ENCODE results near the gene PDZRN3. TPM values are rescaled to one million over a fixed set of nuclear protein-coding genes. Genes with fewer than 3 reads are reported as not detected.

PDZRN3 gene
- total and polyA plus RNA-seq, 2 donors = 3.9 to 4.3 TPM

DNA sequence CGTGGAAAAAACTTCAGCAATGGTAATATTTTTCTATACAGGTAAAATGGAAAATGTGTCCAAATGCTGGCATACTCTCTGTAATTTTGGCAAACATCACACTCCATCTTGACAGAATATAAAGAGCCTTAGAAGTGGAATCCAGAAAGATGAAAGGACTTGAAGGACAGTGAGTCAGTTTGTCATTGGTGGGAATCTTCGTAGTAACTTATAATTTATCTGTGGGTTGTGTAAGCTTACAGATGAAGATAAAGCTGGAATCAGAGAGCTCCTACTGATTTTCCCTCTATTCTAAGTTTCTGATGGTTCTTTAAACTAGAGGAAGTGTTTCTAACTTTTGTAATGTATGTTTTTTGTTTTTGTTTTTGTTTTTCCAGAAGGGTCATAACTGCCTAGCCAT lies 8.7 kb upstream of the PDZRN3 start:
- Histone ChIP-seq H3K27ac (ENCODE audit: low read depth in 1 of 2, low read length in 1 of 2) (no peak overlapping the region), H3K9me3 (ENCODE audit: control insufficient read depth in 2 of 2, insufficient read depth in 1 of 2, low read length in 1 of 2) (no peaks in the 10 kb centered on the region), H3K4me1 (ENCODE audit: control insufficient read depth in 2 of 2, insufficient read depth in 2 of 2, low read length in 2 of 2) (no peaks in the 10 kb centered on the region), H3K4me3 (ENCODE audit: low read length in 2 of 2) (no peak overlapping the region), H3K27me3 (ENCODE audit: control insufficient read depth in 2 of 2, insufficient read depth in 1 of 2, low read length in 1 of 2) (no peaks in the 10 kb centered on the region), H3K36me3 (ENCODE audit: control insufficient read depth in 2 of 2, insufficient read depth in 2 of 2, low read length in 1 of 2) (no peaks in the 10 kb centered on the region)
- DNase-seq (ENCODE audit: low read depth in 6 of 9, low spot score in 9 of 9) = no peak
- WGBS = 87% methylated on average over 2 of the region's 2 CpGs

DNA sequence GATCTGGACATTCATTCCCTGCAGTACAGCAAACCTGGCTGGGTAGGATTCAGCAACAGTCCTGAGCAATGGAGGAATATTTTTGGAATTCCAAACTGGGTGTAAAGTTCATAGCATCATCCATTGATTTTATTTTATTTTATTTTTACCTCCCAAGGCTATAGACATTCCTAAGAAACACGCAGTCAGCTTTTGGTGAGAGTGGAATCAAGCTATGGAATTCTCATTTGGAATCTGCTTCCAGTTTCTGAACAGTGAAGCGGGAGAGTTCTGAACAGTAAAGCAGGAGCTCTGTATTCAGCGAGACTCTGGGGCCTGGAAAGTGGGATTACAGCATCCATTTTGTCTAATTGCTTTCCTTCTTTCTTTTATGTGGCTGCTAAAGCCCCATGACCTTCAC lies 1.4 kb upstream of the PDZRN3 start:
- Histone ChIP-seq H3K27me3 (ENCODE audit: control insufficient read depth in 2 of 2, insufficient read depth in 1 of 2, low read length in 1 of 2) (peaks cover 21 to 39% of the 10 kb centered on the region in 2 donors), H3K9me3 (ENCODE audit: control insufficient read depth in 2 of 2, insufficient read depth in 1 of 2, low read length in 1 of 2) (peaks cover 0 to 1% of the 10 kb centered on the region in 2 donors), H3K4me1 (ENCODE audit: control insufficient read depth in 2 of 2, insufficient read depth in 2 of 2, low read length in 2 of 2) (no peaks in the 10 kb centered on the region), H3K36me3 (ENCODE audit: control insufficient read depth in 2 of 2, insufficient read depth in 2 of 2, low read length in 1 of 2) (no peaks in the 10 kb centered on the region), H3K4me3 (ENCODE audit: low read length in 2 of 2) (no peak overlapping the region), H3K27ac (ENCODE audit: low read depth in 1 of 2, low read length in 1 of 2) (no peak overlapping the region)
- 93% methylated on average over 3 of the region's 3 CpGs for WGBS
- DNase-seq (ENCODE audit: low read depth in 6 of 9, low spot score in 9 of 9) = no peak

DNA sequence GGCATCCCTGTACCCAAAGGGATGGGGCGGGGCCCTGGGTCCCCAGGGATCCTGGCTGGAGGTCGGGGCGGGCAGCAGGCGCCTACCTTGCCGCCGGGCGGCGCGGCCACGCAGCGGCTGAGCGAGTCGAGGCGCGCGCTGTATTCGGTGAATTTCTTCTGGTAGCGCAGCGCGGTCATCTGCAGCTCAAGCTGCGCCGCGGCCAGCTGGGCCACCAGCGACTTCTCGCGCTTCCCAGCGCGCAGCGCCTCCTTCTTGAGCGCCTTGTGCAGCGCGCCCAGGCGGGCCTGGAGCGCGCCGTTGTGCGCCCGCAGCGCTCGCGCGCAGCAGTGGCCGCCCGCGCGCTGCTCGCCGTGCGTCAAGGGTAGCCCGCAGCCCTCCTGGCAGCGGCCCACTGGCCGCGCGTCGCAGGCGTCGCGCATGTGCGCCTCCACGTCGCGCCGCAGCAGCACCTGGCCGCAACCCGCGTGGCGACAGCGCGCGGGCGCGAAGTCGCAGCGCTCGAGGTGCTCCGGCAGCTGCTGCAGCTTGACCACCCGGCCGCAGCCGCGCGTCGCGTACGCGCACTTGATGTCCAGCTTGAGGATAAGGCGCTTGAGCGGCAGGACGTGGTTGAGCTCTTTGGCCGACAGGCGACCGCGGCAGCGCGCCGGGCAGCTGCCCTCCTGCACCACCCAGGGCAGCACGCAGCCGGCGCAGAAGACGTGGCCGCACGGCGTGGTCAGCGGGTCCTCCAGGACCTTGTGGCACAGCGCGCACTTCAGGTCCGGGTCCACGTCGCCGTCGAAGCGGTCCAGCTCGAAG lies 522 bp downstream of the PDZRN3 start:
- peaks cover 21 to 39% of the 10 kb centered on the region in 2 donors for H3K27me3 ChIP-seq (ENCODE audit: control insufficient read depth in 2 of 2, insufficient read depth in 1 of 2, low read length in 1 of 2)
- H3K9me3 ChIP-seq (ENCODE audit: control insufficient read depth in 2 of 2, insufficient read depth in 1 of 2, low read length in 1 of 2) = peaks cover 0 to 1% of the 10 kb centered on the region in 2 donors
- no peak overlapping the region for H3K4me3 ChIP-seq (ENCODE audit: low read length in 2 of 2)
- WGBS = 12% methylated on average over 112 of the region's 112 CpGs
- H3K36me3 ChIP-seq (ENCODE audit: control insufficient read depth in 2 of 2, insufficient read depth in 2 of 2, low read length in 1 of 2) = no peaks in the 10 kb centered on the region
- H3K4me1 ChIP-seq (ENCODE audit: control insufficient read depth in 2 of 2, insufficient read depth in 2 of 2, low read length in 2 of 2) = no peaks in the 10 kb centered on the region
- no peak for DNase-seq (ENCODE audit: low read depth in 6 of 9, low spot score in 9 of 9)
- H3K27ac ChIP-seq (ENCODE audit: low read depth in 1 of 2, low read length in 1 of 2) = no peak overlapping the region

DNA sequence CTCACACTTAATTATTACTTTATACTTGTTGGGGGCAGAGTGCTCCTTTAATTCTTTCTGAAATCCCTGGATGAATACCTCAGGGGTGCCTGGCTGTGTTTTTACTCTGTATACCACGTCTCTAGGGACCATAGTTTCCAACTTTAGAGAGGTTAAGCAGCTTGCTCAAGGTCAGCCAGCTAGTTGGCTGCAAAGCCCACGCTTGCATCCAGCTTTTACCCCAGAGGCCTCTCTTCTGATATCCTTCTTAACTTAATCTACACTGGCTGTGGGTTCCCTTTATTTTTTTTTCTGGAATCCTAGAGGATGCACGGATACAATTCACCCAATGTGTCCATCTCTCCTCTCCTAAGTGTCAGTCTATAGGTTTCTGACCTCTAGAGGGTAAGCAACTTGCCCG lies 1.4 kb downstream of the PDZRN3 start:
- Histone ChIP-seq H3K27me3 (ENCODE audit: control insufficient read depth in 2 of 2, insufficient read depth in 1 of 2, low read length in 1 of 2) (peaks cover 21 to 39% of the 10 kb centered on the region in 2 donors), H3K9me3 (ENCODE audit: control insufficient read depth in 2 of 2, insufficient read depth in 1 of 2, low read length in 1 of 2) (peaks cover 0 to 1% of the 10 kb centered on the region in 2 donors), H3K4me3 (ENCODE audit: low read length in 2 of 2) (peak overlapping the region in 1 of 2 donors; percentile 10), H3K36me3 (ENCODE audit: control insufficient read depth in 2 of 2, insufficient read depth in 2 of 2, low read length in 1 of 2) (no peaks in the 10 kb centered on the region), H3K4me1 (ENCODE audit: control insufficient read depth in 2 of 2, insufficient read depth in 2 of 2, low read length in 2 of 2) (no peaks in the 10 kb centered on the region), H3K27ac (ENCODE audit: low read depth in 1 of 2, low read length in 1 of 2) (no peak overlapping the region)
- DNase-seq (ENCODE audit: low read depth in 6 of 9, low spot score in 9 of 9) = no peak
- WGBS = 43% methylated on average over 4 of the region's 4 CpGs

DNA sequence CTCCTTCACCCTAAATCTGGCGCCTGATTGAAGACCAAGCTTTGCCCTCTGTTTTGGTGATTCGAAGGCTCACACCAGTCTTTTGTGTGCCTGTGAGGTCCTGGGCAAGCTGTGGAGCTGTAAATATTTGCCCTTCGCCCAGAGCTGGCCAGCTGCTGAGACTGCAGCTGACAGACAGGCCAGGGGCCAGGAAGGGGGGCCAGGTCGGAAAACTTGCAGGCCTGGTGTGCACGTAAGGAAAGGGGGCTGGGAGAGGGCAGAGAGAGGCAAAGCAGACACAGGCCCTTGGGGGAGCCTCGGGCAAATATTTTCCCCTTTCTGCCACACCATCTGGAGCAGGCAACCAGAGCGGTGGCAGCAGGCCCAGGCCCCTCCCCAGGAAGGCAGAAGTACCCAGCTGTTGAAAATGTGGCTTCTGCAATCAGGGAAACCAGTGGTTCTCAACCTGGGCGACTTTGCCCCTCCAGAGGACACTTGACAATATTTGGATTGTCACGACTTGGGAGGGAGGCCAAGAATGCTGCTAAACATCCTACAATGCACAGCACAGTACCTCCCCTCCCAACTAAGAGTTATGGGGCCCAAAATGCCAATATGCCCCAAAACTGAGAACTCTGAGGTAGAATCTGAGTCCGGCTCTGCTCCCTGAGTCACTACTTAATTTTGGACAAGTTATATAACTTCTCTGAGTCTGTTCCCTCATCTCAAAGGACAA lies 2.5 kb downstream of the PDZRN3 start:
- H3K27ac ChIP-seq (ENCODE audit: low read depth in 1 of 2, low read length in 1 of 2) = no peak overlapping the region
- WGBS = 70% methylated on average over 10 of the region's 10 CpGs
- DNase-seq (ENCODE audit: low read depth in 6 of 9, low spot score in 9 of 9) = no peak
- peaks cover 21 to 39% of the 10 kb centered on the region in 2 donors for H3K27me3 ChIP-seq (ENCODE audit: control insufficient read depth in 2 of 2, insufficient read depth in 1 of 2, low read length in 1 of 2)
- no peak overlapping the region for H3K4me3 ChIP-seq (ENCODE audit: low read length in 2 of 2)
- no peaks in the 10 kb centered on the region for H3K36me3 ChIP-seq (ENCODE audit: control insufficient read depth in 2 of 2, insufficient read depth in 2 of 2, low read length in 1 of 2)
- H3K9me3 ChIP-seq (ENCODE audit: control insufficient read depth in 2 of 2, insufficient read depth in 1 of 2, low read length in 1 of 2) = peaks cover 0 to 1% of the 10 kb centered on the region in 2 donors
- H3K4me1 ChIP-seq (ENCODE audit: control insufficient read depth in 2 of 2, insufficient read depth in 2 of 2, low read length in 2 of 2) = no peaks in the 10 kb centered on the region

DNA sequence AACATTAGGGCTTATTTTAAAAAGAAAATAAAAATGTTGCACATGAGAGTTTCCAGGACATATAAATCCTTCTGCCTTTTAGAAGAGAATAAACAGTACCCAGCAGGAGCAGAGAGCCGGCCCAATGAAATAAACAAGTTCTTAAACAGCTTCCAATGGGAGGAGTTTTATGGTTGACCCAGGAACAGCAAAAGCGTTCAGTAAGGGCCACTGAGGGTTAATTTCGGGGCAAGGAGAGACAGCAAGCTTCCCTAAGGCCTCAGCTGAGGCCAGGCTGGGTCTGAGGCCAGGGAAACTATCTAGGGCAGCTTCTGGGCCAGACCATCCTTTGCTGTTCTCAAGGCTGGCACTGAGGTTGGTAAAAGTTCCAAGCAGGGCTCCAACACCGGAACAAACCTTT lies 3.4 kb downstream of the PDZRN3 start:
- no peaks in the 10 kb centered on the region for H3K36me3 ChIP-seq (ENCODE audit: control insufficient read depth in 2 of 2, insufficient read depth in 2 of 2, low read length in 1 of 2)
- H3K27ac ChIP-seq (ENCODE audit: low read depth in 1 of 2, low read length in 1 of 2) = no peak overlapping the region
- H3K27me3 ChIP-seq (ENCODE audit: control insufficient read depth in 2 of 2, insufficient read depth in 1 of 2, low read length in 1 of 2) = peaks cover 21 to 39% of the 10 kb centered on the region in 2 donors
- no peaks in the 10 kb centered on the region for H3K4me1 ChIP-seq (ENCODE audit: control insufficient read depth in 2 of 2, insufficient read depth in 2 of 2, low read length in 2 of 2)
- WGBS = 65% methylated on average over 4 of the region's 4 CpGs
- no peak for DNase-seq (ENCODE audit: low read depth in 6 of 9, low spot score in 9 of 9)
- no peak overlapping the region for H3K4me3 ChIP-seq (ENCODE audit: low read length in 2 of 2)
- H3K9me3 ChIP-seq (ENCODE audit: control insufficient read depth in 2 of 2, insufficient read depth in 1 of 2, low read length in 1 of 2) = peaks cover 0 to 1% of the 10 kb centered on the region in 2 donors

DNA sequence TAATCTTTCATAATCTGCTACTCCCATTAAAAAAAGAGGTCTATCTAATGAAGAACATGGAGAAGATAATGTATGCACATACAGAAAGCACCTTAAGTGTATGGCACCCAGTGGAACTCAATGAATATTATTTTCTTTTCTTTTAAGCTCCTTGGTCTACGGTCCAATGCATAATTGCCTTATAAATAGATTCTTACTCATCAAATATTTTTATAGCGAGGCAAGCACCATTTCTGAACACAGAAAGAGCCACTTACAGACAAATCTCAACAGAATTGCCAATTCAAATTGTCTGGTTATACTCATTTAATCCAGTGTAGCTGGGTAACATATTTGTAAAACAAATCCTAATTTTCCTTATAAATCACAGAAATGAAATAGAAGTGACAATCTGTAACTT lies 6.3 kb downstream of the PDZRN3 start:
- WGBS = 92% methylated on average over 2 of the region's 2 CpGs
- Histone ChIP-seq H3K4me1 (ENCODE audit: control insufficient read depth in 2 of 2, insufficient read depth in 2 of 2, low read length in 2 of 2) (no peaks in the 10 kb centered on the region), H3K27ac (ENCODE audit: low read depth in 1 of 2, low read length in 1 of 2) (no peak overlapping the region)

DNA sequence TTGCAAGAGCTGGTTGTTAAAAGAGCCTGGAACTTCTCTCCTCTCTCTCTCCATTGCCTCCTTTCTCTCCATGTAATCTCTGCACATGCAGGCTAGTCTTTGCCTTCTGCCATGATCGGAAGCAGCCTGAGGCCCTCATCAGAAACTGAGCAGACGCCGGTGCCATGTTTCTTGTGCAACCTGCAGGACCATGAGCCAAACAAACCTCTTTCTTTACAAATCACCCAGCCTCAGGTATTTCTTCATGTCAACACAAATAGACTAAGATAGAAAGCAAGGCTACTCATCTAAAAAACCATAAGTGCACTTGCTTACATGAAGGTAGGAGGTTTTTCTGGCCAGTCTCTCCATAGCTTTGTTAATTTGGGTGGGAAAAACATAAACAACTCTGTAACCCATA lies 8.7 kb downstream of the PDZRN3 start:
- Histone ChIP-seq H3K4me1 (ENCODE audit: control insufficient read depth in 2 of 2, insufficient read depth in 2 of 2, low read length in 2 of 2) (no peaks in the 10 kb centered on the region), H3K27me3 (ENCODE audit: control insufficient read depth in 2 of 2, insufficient read depth in 1 of 2, low read length in 1 of 2) (no peaks in the 10 kb centered on the region), H3K36me3 (ENCODE audit: control insufficient read depth in 2 of 2, insufficient read depth in 2 of 2, low read length in 1 of 2) (no peaks in the 10 kb centered on the region), H3K4me3 (ENCODE audit: low read length in 2 of 2) (no peak overlapping the region), H3K27ac (ENCODE audit: low read depth in 1 of 2, low read length in 1 of 2) (no peak overlapping the region), H3K9me3 (ENCODE audit: control insufficient read depth in 2 of 2, insufficient read depth in 1 of 2, low read length in 1 of 2) (no peaks in the 10 kb centered on the region)
- no peak for DNase-seq (ENCODE audit: low read depth in 6 of 9, low spot score in 9 of 9)
- WGBS = 97% methylated on average over 3 of the region's 3 CpGs

More for the DNA sequence above, 6.3 kb downstream of the PDZRN3 start:
- Histone ChIP-seq H3K4me3 (ENCODE audit: low read length in 2 of 2) (no peak overlapping the region), H3K27me3 (ENCODE audit: control insufficient read depth in 2 of 2, insufficient read depth in 1 of 2, low read length in 1 of 2) (peaks cover 4 to 16% of the 10 kb centered on the region in 2 donors), H3K9me3 (ENCODE audit: control insufficient read depth in 2 of 2, insufficient read depth in 1 of 2, low read length in 1 of 2) (no peaks in the 10 kb centered on the region), H3K36me3 (ENCODE audit: control insufficient read depth in 2 of 2, insufficient read depth in 2 of 2, low read length in 1 of 2) (no peaks in the 10 kb centered on the region)
- DNase-seq (ENCODE audit: low read depth in 6 of 9, low spot score in 9 of 9) = no peak

DNA sequence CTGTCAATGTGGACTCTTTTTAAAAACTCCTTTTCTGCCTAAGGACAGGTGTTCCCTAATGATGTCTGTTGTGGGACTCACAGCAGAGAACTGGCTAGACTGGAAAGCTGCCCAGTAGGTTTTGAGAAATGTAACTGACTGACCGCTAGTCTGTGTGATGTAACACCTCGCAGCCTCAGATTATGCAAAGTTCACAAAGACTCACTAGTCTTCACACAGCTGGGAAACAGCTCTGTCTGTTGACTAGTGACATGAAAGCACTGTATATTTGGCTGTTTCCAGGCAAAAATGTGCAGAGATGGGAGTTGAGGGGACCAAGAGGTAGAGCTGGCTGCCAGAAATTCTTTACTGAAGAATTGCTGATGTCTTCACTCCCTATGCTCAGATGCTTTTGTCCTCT lies 10.3 kb downstream of the PDZRN3 start:
- H3K9me3 ChIP-seq (ENCODE audit: control insufficient read depth in 2 of 2, insufficient read depth in 1 of 2, low read length in 1 of 2) = no peaks in the 10 kb centered on the region
- H3K4me1 ChIP-seq (ENCODE audit: control insufficient read depth in 2 of 2, insufficient read depth in 2 of 2, low read length in 2 of 2) = no peaks in the 10 kb centered on the region
- DNase-seq (ENCODE audit: low read depth in 6 of 9, low spot score in 9 of 9) = no peak
- H3K4me3 ChIP-seq (ENCODE audit: low read length in 2 of 2) = no peak overlapping the region
- H3K27me3 ChIP-seq (ENCODE audit: control insufficient read depth in 2 of 2, insufficient read depth in 1 of 2, low read length in 1 of 2) = no peaks in the 10 kb centered on the region
- no peak overlapping the region for H3K27ac ChIP-seq (ENCODE audit: low read depth in 1 of 2, low read length in 1 of 2)
- no peaks in the 10 kb centered on the region for H3K36me3 ChIP-seq (ENCODE audit: control insufficient read depth in 2 of 2, insufficient read depth in 2 of 2, low read length in 1 of 2)
- 90% methylated on average over 2 of the region's 2 CpGs for WGBS
